ENCODE data around the gene ITGB5. TPM values are rescaled to one million over a fixed set of nuclear protein-coding genes. Genes with fewer than 3 reads are reported as not detected.

The ITGB5 gene
- total and polyA plus RNA-seq, 2 donors (not counting 3 experiments of a cell fraction or from before 2014, with no cell fraction given) = 144 to 170 TPM

- POLR2A ChIA-PET = interaction anchor here (1.2 kb wide), 1 partner anchor 11 kb away, joined by 7 read pairs; no protein-coding TSS in a partner anchor
- Histone ChIP-seq H3K4me1 (ENCODE audit: control insufficient read depth, extremely low read depth, insufficient read depth, low read length) (peaks cover 9% of the 10 kb centered on the region), H3K79me2 (ENCODE audit: control insufficient read depth, insufficient read depth, low read length) (no peaks in the 10 kb centered on the region), H4K20me1 (replicated peaks; ENCODE audit: control insufficient read depth, extremely low read depth, insufficient read depth, low read length) (no peaks in the 10 kb centered on the region), H3K9me1 (replicated peaks; ENCODE audit: control insufficient read depth, extremely low read depth, insufficient read depth, low read length) (no peaks in the 10 kb centered on the region), H3K9ac (replicated peaks; ENCODE audit: extremely low read depth, insufficient read depth, low read length) (no peak overlapping the region), H3K36me3 (ENCODE audit: control insufficient read depth in 2 of 2, extremely low read depth in 1 of 2, insufficient read depth in 2 of 2, low read length in 2 of 2) (peaks cover 0 to 2% of the 10 kb centered on the region in 2 experiments), H2AFZ (ENCODE audit: low read depth, low read length) (no peak overlapping the region), H3K9me3 (replicated peaks; ENCODE audit: control insufficient read depth, insufficient read depth, low read length) (no peaks in the 10 kb centered on the region), H3K27me3 (ENCODE audit: control insufficient read depth in 2 of 2, insufficient read depth in 2 of 2, low read length in 2 of 2) (no peaks in the 10 kb centered on the region), H3K4me2 (ENCODE audit: insufficient read depth, low read length) (no peak overlapping the region), H3K27ac (ENCODE audit: insufficient read depth, low read depth, low read length) (no peak overlapping the region), H3K4me3 (replicated peaks in 1 of 3; ENCODE audit: insufficient read depth in 1 of 3, low read depth in 1 of 3, low read length in 3 of 3) (no peak overlapping the region)
- no peak for FAIRE-seq
- intact Hi-C loops (cut with micrococcal nuclease) = no loop called here
- TF ChIP-seq CTCF (IDR thresholded peaks at IDR 0.05; ENCODE audit: extremely low read depth in 1 of 2, insufficient read depth in 1 of 2, low read depth in 1 of 2, low read length in 2 of 2) (no peak), MAX (IDR thresholded peaks at IDR 0.05; ENCODE audit: insufficient read depth, insufficient read length) (no peak), EZH2 (IDR thresholded peaks at IDR 0.05; ENCODE audit: borderline replicate concordance, low read depth, low read length, severe bottlenecking) (no peak), FOS (IDR thresholded peaks at IDR 0.05; ENCODE audit: borderline replicate concordance, insufficient read depth, low read length) (no peak), POLR2AphosphoS5 (IDR thresholded peaks at IDR 0.05; ENCODE audit: insufficient read depth, low read depth, low read length) (no peak), JUN (IDR thresholded peaks at IDR 0.05; ENCODE audit: borderline replicate concordance, insufficient read depth, insufficient read length, low read depth) (no peak)
- dilution Hi-C loops (cut with MboI; ENCODE audit: extremely low pct_ligation_motif_present, low sequenced_read_pairs) = no loop called here
- no TSS peak for BruUV-seq (replicated peaks)
- DNase-seq (ENCODE audit: low read depth, low spot score) = peak; percentile 7
- CTCF ChIA-PET = interaction anchor here (1.0 to 3.2 kb wide), 11 partner anchors 9 to 85 kb away, joined by 3 to 26 read pairs (median 9); no protein-coding TSS in a partner anchor
These were observed 41.0 kb downstream of the ITGB5 start for GRCh38 chr3:124846189-124846588.

All from endothelial cell of umbilical vein (primary cell).